CD4-positive, alpha-beta T cell treated with Interleukin-15 for 4 hours (primary cell): ENCODE data around the gene MMD.
"Not testable (repeated sequence)": the region's sequence is repeated elsewhere in the genome, so short reads cannot be mapped to it uniquely, and the experiment has no call there.

Experiments used
- DNase-seq: peaks from one replicate; pipeline ENCODE4 v3.0.0-alpha.2; 2020; ENCODE audit warnings: low spot score

The MMD gene

GRCh38 chr17:55420067-55420775 lies 1.4 kb downstream of the MMD start:
- peak; percentile 77 for DNase-seq

GRCh38 chr17:55418369-55419268 lies 3.0 kb downstream of the MMD start:
- DNase-seq: no peak

GRCh38 chr17:55417411-55418268 lies 4.0 kb downstream of the MMD start:
- DNase-seq: no peak

- no peak for DNase-seq
Observed at GRCh38 chr17:55416470-55417052, 5.1 kb downstream of the MMD start.

- DNase-seq: no peak
Observed at GRCh38 chr17:55416000-55416399, 5.6 kb downstream of the MMD start.

GRCh38 chr17:55414983-55415382 lies 6.7 kb downstream of the MMD start:
- no peak for DNase-seq

- peak; percentile 4 for DNase-seq
Observed at GRCh38 chr17:55413825-55414489, 7.7 kb downstream of the MMD start.

GRCh38 chr17:55411463-55411855 lies 10.2 kb downstream of the MMD start:
- DNase-seq: no peak

GRCh38 chr17:55410722-55411462 lies 10.7 kb downstream of the MMD start:
- no peak for DNase-seq

- no peak for DNase-seq
Observed at GRCh38 chr17:55409030-55409800, 12.4 kb downstream of the MMD start.

GRCh38 chr17:55407641-55408566 lies 13.7 kb downstream of the MMD start:
- DNase-seq: no peak

- no peak for DNase-seq
Observed at GRCh38 chr17:55405600-55405999, 16.0 kb downstream of the MMD start.

GRCh38 chr17:55404197-55404596 lies 17.4 kb downstream of the MMD start:
- not testable (repeated sequence) for DNase-seq

GRCh38 chr17:55402374-55402773 lies 19.3 kb downstream of the MMD start:
- DNase-seq: no peak

GRCh38 chr17:55398689-55399088 lies 22.9 kb downstream of the MMD start:
- no peak for DNase-seq

- DNase-seq: no peak
Observed at GRCh38 chr17:55395803-55396505, 25.7 kb downstream of the MMD start.

GRCh38 chr17:55394357-55395021 lies 27.1 kb downstream of the MMD start:
- DNase-seq: no peak
